GM13977 (cell line): ENCODE data around the gene STARD3.

Source experiments
- DNase-seq: peaks from one replicate; pipeline ENCODE4 v3.0.0; 2012; ENCODE audit warnings: low spot score
- CTCF ChIP-seq: IDR thresholded peaks from 2 replicates; pipeline ENCODE4 v1.5.1; 2012; ENCODE audit warnings: mild to moderate bottlenecking, control low read depth; ENCODE audit not compliant: insufficient read depth; ENCODE audit errors: extremely low read depth, missing control alignments
- in situ Hi-C: fragments of 300-500 bp; cut with MboI; formaldehyde crosslinking; loops from one replicate; pipeline ENCODE4 v1.12.0; 2022; ENCODE audit warnings: low sequenced_read_pairs, low pct_unique_long_range_greater_than_20kb, mixed read lengths, inconsistent platforms; ENCODE audit not compliant: unreplicated experiment

The STARD3 gene

GRCh38 chr17:39672522-39673334 is 35.8 kb downstream of the STARD3 start:
- no peak for TF ChIP-seq CTCF
- in situ Hi-C loops: no loop called here
- no peak for DNase-seq

GRCh38 chr17:39673335-39674081 is 36.6 kb downstream of the STARD3 start:
- no peak for DNase-seq
- no peak for TF ChIP-seq CTCF
- in situ Hi-C loops: no loop called here

GRCh38 chr17:39674179-39674578 is 37.2 kb downstream of the STARD3 start:
- DNase-seq: no peak
- TF ChIP-seq CTCF: no peak
- in situ Hi-C loops: no loop called here

- in situ Hi-C loops: no loop called here
- DNase-seq: no peak
- no peak for TF ChIP-seq CTCF
Measured at GRCh38 chr17:39674702-39675389, 37.9 kb downstream of the STARD3 start.

- in situ Hi-C loops: no loop called here
- TF ChIP-seq CTCF: no peak
- no peak for DNase-seq
Measured at GRCh38 chr17:39675390-39676082, 38.6 kb downstream of the STARD3 start.

- no peak for TF ChIP-seq CTCF
- in situ Hi-C loops: no loop called here
- no peak for DNase-seq
Measured at GRCh38 chr17:39676198-39676819, 39.4 kb downstream of the STARD3 start.
